ENCODE data around the gene SLCO1B3. TPM values are rescaled to one million over a fixed set of nuclear protein-coding genes. Genes with fewer than 3 reads are reported as not detected.
"Not testable (repeated sequence)": the region's sequence is repeated elsewhere in the genome, so short reads cannot be mapped to it uniquely, and the experiment has no call there.

SLCO1B3 gene, protein sequence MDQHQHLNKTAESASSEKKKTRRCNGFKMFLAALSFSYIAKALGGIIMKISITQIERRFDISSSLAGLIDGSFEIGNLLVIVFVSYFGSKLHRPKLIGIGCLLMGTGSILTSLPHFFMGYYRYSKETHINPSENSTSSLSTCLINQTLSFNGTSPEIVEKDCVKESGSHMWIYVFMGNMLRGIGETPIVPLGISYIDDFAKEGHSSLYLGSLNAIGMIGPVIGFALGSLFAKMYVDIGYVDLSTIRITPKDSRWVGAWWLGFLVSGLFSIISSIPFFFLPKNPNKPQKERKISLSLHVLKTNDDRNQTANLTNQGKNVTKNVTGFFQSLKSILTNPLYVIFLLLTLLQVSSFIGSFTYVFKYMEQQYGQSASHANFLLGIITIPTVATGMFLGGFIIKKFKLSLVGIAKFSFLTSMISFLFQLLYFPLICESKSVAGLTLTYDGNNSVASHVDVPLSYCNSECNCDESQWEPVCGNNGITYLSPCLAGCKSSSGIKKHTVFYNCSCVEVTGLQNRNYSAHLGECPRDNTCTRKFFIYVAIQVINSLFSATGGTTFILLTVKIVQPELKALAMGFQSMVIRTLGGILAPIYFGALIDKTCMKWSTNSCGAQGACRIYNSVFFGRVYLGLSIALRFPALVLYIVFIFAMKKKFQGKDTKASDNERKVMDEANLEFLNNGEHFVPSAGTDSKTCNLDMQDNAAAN
- under 1 TPM in 2 of 3 donors, not detected in 1; 0.05 to 0.12 TPM for polyA plus RNA-seq

DNA sequence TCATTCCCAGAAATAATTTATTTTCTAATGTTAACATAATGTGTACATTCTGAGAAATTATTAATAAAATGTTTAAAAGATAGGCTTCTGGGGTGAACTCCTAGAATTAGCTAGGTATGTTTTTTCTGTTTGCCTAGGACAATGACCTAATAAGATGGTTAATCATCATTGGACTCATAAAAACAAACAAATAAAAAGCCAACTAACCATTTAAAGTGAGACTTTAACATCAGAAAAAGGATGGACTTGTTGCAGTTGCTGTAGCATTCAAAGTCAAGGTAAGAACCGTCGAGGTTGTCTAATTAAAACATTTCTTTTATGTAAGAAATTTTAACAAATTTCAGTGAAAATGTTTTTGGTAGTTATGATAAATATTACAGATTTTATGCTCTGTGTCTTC, at the start of gene SLCO1B3:
Gene SLCO1B3, plus strand, starts transcription at position 219 of the 400 bp plus-strand sequence. CDS start 5,034 bp downstream, outside the sequence.
- H3K27ac ChIP-seq (ENCODE audit: low read depth, low read length) = no peak within 1 kb of the TSS
- WGBS, 3 donors = 90 to 96% (median 91%) methylated on average over 2 of the region's 2 CpGs

DNA sequence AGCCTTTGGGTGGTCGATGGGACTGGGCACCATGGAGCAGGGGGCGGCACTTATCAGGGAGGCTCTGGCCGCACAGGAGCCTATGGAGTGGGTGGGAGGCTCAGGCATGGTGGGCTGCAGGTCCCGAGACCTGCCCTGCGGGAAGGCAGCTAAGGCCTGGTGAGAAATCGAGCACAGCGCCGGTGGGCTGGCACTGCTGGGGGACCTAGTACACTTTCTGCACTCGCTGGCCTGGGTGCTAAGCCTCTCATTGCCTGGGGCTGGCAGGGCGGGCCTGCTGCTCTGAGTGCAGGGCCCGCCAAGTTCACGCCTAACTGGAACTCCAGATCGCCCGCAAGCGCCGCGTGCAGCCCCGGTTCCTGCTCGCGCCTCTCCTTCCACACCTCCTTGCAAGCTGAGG, 33.1 kb upstream of the SLCO1B3 start:
- no peak overlapping the region for H3K27ac ChIP-seq (ENCODE audit: low read depth, low read length)
- 83 to 86% (median 86%) methylated on average over 20 of the region's 20 CpGs for WGBS, 3 donors

DNA sequence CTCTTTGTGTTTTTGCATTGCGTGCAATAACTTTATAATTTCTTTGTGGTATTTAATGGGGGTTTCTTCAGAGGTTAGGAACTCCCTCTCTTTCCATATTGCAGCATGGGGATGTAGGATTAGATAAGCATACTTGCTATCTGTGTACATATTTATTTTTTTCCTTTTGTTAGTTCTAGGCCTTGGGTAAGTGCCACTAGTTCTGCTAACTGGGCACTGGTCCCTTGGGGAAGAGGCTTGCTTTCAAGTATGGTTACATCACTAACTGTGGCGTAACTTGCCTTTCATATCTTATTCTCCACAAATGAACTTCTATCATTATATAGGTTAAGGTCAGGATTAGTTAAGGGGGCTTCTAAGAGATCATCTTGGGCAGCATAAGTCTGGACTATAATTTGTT, 31.5 kb upstream of the SLCO1B3 start:
- H3K27ac ChIP-seq (ENCODE audit: low read depth, low read length) = no peak overlapping the region
- 71 to 83% (median 83%) methylated on average over 2 of the region's 2 CpGs for WGBS, 3 donors

DNA sequence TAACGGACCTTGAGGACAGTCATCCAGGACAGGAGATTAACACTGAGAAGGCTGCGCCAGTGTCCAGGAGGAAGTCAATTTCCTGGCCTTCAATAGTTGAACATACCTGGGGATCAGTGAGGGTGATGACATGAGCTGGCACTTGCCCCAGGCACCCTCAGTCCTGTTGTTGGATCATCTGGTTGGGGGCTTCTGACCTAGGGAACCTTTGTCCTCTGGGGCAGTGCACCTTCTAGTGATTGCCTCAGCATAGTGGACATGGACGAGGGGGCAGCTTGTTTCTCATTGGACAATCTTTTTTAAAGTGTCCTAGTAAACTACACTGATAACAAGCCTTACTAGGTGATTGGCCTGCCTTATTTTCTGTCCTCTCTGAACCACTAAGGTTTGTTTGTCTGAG, 30.5 kb upstream of the SLCO1B3 start:
- WGBS, 3 donors = 58 to 74% (median 66%) methylated on average over 3 of the region's 3 CpGs
- H3K27ac ChIP-seq (ENCODE audit: low read depth, low read length) = not testable (repeated sequence)

DNA sequence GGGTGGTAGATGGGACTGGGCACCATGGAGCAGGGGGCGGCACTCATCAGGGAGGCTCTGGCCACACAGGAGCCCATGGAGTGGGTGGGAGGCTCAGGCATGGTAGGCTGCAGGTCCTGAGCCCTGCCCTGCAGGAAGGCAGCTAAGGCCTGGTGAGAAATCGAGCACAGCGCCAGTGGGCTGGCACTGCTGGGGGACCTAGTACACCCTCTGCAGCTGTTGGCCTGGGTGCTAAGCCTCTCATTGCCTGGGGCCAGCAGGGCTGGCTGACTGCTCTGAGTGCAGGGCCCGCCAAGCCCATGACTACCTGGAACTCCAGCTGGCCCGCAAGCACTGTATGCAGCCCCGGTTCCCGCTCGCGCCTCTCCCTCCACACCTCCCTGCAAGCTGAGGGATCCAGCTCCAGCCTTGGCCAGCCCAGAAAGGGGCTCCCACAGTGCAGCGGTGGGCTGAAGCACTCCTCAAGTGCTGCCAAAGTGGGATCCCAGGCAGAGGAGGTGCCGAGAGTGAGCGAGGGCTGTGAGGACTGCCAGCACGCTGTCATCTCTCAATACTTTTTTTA, 26.6 kb upstream of the SLCO1B3 start:
- 93 to 95% (median 94%) methylated on average over 12 to 13 of the region's 13 CpGs for WGBS, 3 donors
- H3K27ac ChIP-seq (ENCODE audit: low read depth, low read length) = not testable (repeated sequence)

DNA sequence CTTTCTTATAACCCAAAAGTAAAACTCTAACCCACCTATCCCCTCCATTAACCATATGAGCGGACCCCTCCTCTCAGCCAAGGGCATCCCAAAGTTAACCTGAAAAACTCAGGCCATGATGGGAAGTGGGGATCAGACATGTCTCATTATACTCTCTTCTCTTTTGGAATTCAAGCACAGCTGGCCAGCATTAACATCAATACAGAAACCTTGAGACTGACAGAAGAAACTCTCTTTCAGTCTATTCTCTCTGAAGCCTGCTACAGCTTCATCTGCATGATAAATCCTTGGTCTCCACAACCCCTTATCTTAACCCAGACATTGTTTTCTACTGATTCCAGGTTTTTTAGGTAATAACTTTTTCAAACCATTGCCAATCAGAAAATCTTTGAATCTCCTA, 17.5 kb upstream of the SLCO1B3 start:
- 91 to 94% (median 91%) methylated on average over 1 of the region's 1 CpG for WGBS, 3 donors
- H3K27ac ChIP-seq (ENCODE audit: low read depth, low read length) = no peak overlapping the region

DNA sequence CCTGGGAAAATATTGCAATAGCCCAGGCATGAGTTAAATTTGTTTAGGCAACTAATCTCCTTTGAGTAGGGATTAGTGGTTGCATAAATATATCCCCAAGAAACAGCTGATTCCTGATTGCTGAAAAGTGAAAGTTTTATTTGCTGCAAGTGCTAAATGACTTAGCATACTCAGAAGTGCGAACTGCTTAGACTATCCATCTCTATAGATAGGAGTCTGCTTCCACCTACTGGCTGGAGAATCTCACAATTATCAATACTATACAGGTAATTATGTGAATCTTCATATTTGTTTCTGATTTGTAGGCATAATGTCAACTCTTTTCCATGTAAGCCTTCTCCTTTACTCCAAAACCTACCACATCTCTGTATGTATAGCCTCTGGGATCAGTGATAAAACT, 12.0 kb upstream of the SLCO1B3 start:
- no peak overlapping the region for H3K27ac ChIP-seq (ENCODE audit: low read depth, low read length)
- WGBS, 3 donors = 9 to 31% (median 26%) methylated on average over 1 of the region's 1 CpG

DNA sequence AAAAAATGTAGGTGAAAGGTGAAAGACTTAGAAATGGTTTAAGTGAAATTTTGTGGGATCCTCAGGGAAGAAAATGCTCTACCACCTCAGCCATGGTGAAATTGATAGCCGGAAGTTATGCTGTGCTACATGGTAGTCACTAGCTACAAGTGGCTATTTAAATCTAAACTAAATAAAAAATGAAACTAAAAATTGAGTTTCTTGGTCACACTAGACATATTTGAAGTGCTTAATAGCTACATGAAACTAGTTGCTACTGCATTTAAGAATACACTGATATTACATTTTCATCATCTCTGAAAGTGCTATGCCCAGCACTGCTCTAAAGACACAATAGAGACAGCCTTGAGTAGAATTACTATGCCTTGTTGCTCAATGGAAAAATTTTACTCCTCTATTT, 10.3 kb upstream of the SLCO1B3 start:
- WGBS, 3 donors = 70 to 96% (median 77%) methylated on average over 1 of the region's 1 CpG
- H3K27ac ChIP-seq (ENCODE audit: low read depth, low read length) = no peak overlapping the region

DNA sequence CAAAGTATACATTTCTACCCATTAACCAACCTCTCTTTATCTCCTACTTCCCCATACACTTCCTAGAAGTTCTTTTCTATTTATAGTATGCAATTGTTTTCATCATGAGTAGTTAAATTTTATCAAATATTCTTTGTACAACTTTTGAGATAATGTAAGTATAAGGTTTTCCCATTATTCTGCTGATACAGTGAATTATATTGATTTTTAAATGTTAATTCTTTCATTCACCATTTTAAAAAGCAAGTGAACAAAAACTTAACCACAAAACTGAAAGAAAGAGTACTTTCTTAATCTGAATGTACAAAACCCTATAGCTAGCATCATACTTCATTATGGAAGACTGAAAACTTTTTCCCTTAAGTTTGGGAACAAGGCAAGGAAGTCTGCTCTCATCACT, 9.5 kb upstream of the SLCO1B3 start:
- no peak overlapping the region for H3K27ac ChIP-seq (ENCODE audit: low read depth, low read length)

DNA sequence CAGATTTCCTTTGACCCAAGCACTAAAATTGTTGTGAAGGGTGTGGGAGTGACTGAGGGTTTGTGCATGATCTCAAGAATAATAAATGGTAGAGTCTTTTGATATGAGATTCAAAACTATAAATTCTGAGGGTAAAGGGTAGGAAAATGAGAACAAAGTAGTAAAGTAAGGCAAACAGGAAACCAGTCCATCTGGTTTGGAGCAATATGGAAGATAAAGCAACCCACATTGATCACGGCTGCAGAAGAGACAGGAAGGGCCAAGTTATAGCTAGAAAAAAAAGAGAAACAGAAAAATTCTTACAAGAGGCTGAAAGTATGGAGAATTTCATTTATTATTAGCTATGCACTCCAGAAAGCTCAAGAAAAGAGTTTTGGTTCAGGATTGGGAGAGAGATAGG, 4.6 kb upstream of the SLCO1B3 start:
- WGBS, 3 donors = 39 to 50% (median 46%) methylated on average over 1 of the region's 1 CpG
- no peak overlapping the region for H3K27ac ChIP-seq (ENCODE audit: low read depth, low read length)

DNA sequence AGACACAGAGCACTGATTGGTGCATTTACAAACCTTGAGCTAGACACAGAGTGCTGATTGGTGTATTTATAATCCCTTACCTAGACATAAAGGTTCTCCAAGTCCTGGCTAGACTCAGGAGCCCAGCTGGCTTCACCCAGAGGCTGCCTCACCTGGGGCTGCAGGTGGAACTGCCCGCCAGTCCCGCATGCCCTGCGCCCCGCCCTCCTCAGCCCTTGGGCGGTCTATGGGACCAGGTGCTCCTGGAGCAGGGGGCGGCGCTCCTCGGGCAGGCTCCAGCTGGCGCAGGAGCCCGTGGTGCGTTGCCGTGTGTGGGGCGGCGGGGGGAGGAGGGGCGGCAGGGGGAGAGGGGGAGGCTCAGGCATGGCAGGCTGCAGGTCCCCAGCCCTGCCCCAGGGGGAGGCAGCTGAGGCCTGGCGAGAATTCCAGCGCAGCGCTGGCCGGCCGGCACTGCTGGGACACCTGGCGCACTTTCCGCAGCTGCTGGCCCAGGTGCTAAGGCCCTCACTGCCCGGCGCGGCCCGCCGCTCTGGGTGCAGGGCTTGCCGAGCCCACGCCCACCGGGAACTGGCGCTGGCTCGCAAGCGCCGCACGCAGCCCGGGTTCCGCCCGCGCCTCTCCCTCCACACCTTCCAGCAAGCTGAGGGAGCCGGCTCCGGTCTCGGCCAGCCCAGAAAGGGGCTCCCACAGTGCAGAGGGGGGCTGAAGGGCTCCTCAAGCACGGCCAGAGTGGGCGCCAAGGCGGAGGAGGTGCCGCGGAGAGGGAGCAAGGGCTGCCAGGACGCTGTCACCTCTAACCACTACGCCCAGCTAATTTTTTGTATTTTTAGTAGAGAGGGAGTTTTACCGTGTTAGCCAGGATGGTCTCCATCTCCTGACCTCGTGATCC, 3.1 kb upstream of the SLCO1B3 start:
- H3K27ac ChIP-seq (ENCODE audit: low read depth, low read length) = no peak overlapping the region
- WGBS, 3 donors = 90 to 94% (median 94%) methylated on average over 32 to 51 of the region's 51 CpGs

DNA sequence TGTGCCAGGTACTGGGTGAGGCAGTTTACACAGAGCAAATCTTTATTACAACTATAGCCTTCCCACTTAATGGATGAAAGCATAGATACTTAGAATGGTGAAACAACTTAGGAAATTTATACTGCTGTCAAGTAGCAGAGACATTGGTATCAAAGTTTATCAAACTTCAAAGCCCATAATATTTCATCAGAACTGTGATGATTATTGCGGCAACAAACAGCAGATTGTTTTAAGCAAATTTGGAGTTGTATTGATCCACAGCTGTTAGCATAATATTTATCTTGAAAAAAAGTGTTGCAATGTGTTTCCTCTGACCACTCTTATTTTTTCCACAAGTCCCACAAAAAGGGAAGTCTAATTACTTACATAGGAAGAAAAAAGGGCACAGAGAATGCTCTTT, 2.0 kb upstream of the SLCO1B3 start:
- no peak overlapping the region for H3K27ac ChIP-seq (ENCODE audit: low read depth, low read length)
- 14 to 59% (median 32%) methylated on average over 1 of the region's 1 CpG for WGBS, 3 donors

DNA sequence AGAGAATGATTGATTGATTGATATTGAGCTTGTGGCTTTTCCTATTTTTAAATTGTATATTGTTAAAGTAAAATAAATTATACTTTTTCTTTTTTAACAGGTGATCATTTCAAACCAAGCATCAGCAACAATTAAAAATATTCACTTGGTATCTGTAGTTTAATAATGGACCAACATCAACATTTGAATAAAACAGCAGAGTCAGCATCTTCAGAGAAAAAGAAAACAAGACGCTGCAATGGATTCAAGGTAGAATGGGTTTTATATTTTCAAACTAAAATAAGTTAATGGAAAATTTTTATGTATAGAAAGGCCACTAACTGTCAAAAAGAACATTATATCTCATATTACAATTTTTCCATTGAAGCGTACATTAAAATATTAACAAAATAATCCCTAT, 5.1 kb downstream of the SLCO1B3 start:
- no peak overlapping the region for H3K27ac ChIP-seq (ENCODE audit: low read depth, low read length)
- WGBS, 3 donors = 91 to 97% (median 94%) methylated on average over 2 of the region's 2 CpGs

DNA sequence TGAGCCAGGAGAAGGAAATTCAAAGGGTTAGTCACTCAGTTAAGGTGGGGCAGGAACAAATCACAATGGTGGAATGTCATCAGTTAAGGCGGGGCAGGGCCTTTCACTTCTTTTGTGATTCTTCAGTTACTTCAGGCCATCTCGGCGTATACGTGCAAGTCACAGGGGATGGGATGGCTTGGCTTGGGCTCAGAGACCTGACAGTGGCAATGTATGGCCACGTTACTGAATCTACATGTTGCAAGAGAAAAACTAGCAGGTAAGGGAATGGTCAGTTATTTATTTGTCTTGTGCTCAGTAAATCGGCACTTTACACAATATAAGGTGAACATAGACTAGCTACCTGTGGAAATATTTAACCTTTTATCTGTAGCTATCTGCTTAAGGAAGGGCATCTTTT, 11.9 kb downstream of the SLCO1B3 start:
- 87 to 94% (median 93%) methylated on average over 6 of the region's 6 CpGs for WGBS, 3 donors
- no peak overlapping the region for H3K27ac ChIP-seq (ENCODE audit: low read depth, low read length)

DNA sequence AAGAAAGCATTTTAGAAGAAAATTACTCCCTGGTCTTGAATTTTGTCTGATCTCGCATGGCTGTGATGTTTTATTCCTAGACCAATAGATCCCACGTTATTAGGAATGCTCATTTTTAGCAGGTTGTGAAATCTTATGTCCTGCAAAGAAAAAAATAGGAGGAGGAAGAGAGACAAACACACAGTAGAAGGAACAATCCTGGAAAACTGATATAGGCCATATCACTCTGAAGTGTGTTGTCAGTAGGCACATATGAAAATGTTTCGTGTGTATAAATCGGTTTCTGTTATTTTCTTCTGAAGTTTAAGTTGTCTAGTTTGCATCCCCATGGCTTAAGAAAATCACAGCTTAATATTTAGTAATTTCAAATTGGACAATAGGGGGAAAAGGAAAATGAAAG, 12.4 kb downstream of the SLCO1B3 start:
- H3K27ac ChIP-seq (ENCODE audit: low read depth, low read length) = no peak overlapping the region
- 64 to 70% (median 67%) methylated on average over 4 of the region's 4 CpGs for WGBS, 3 donors

DNA sequence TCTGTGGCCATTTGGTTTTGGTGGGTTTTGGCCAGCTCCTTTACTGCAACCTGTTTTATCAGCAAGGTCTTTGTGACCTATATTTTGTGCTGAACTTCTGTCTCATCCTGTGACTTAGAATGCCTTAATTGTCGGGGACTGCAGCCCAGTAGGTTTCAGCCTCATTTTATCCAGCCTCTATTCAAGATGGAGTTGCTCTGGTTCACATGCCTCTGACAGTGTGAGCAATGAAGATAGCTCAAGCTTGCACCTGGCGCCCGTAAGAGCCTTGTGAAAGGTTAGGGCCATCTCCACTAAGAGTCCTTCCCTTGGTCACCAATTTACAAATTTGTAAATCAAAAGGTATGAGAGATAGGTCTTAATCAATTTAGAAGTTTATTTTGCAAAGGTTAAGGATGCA, 19.4 kb downstream of the SLCO1B3 start:
- 87 to 95% (median 88%) methylated on average over 3 of the region's 3 CpGs for WGBS, 3 donors
- no peak overlapping the region for H3K27ac ChIP-seq (ENCODE audit: low read depth, low read length)

DNA sequence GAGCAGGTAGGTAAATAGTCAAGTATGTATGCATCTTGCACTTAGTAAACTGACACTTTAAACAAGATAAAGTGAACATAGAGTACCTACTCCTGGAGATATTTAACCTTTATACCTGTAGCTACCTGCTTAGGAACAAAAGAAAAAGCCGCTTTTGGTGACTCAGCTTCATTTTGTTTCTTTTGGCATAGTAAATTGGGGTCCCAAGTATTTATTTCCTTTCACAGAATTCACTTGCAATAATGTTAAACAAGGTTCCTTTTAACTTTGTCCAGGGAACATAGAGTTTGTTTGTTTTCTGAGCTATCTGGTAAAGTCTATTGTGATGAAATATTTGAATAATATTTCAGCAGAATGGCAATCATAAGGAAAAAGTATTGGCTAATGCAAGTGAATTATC, 20.0 kb downstream of the SLCO1B3 start:
- no peak overlapping the region for H3K27ac ChIP-seq (ENCODE audit: low read depth, low read length)
- WGBS, 3 donors = 55 to 84% (median 73%) methylated on average over 1 of the region's 1 CpG

DNA sequence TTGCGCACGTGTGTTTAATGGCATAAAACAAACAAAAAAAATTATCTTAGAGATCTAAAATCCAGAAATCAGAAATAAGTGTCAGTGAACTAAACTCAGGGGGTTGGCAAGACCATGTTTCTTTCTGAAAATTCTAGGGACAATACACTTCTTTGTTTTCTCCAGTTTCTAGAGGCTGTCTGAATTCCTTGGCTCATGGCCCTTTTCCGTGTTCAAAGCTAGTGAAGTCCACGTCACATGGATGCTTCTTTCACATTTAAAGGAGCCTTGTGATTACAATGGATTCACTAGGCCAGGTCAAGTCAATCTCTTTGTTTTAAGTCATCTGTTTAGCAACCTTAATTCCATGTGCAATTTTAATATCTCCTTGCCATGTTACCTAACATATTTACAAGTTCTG, 22.4 kb downstream of the SLCO1B3 start:
- 40 to 76% (median 76%) methylated on average over 4 of the region's 4 CpGs for WGBS, 3 donors
- no peak overlapping the region for H3K27ac ChIP-seq (ENCODE audit: low read depth, low read length)

DNA sequence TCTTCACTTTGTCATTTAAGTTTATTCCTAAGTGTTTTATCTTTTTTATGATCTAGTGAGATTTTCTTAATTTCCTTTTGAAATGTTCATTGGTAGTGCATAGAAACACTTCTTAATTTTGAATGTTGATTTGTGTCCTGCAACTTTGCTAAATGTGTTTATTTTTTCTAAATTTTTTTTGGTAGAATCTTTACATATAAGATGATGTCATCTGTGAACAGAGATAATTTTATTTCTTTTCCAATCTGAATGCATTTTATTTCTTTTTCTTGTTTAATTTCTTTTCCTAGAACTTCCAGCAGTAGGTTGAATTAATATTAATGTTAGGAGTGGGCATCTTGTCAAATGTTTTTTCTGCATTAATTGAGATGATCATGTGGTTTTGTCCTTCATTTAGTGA, 42.1 kb downstream of the SLCO1B3 start:
- H3K27ac ChIP-seq (ENCODE audit: low read depth, low read length) = no peak overlapping the region
